ENCODE data around the gene CADM3. TPM values are rescaled to one million over a fixed set of nuclear protein-coding genes. Genes with fewer than 3 reads are reported as not detected.

The CADM3 gene, protein sequence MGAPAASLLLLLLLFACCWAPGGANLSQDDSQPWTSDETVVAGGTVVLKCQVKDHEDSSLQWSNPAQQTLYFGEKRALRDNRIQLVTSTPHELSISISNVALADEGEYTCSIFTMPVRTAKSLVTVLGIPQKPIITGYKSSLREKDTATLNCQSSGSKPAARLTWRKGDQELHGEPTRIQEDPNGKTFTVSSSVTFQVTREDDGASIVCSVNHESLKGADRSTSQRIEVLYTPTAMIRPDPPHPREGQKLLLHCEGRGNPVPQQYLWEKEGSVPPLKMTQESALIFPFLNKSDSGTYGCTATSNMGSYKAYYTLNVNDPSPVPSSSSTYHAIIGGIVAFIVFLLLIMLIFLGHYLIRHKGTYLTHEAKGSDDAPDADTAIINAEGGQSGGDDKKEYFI
- not detected for total RNA-seq

- H3K27ac Mint-ChIP-seq, result no peak within 1 kb of the TSS
- POLR2A ChIA-PET, result no interaction called here
- H3K27me3 Mint-ChIP-seq, result peaks cover 62% of the 10 kb centered on the region
- H3K4me3 Mint-ChIP-seq, result no peak within 1 kb of the TSS
- H3K9me3 Mint-ChIP-seq, result no peaks in the 10 kb centered on the region
- no peak for DNase-seq
- H3K36me3 Mint-ChIP-seq (ENCODE audit: low read depth), result no peaks in the 10 kb centered on the region
- CTCF ChIA-PET, result no interaction called here
- peaks cover 2% of the 10 kb centered on the region for H3K4me1 Mint-ChIP-seq
These were observed at the start of gene CADM3 for GRCh38 chr1:159171254-159171687. Gene CADM3, plus strand, starts transcription at chr1:159171615. Its CDS starts 151 bp downstream, at chr1:159171766.

GRCh38 chr1:159122005-159122621 is 49.3 kb upstream of the CADM3 start:
- Mint-ChIP-seq H3K9me3 (no peaks in the 10 kb centered on the region), H3K4me1 (peaks cover 11% of the 10 kb centered on the region), H3K36me3 (ENCODE audit: low read depth) (no peaks in the 10 kb centered on the region), H3K4me3 (no peak overlapping the region), H3K27ac (no peak overlapping the region), H3K27me3 (peaks cover 32% of the 10 kb centered on the region)
- no peak for DNase-seq
- CTCF ChIA-PET, result interaction anchor here (1.9 to 2.1 kb wide), 2 partner anchors 10 to 11 kb away, joined by 7 to 8 read pairs; no protein-coding TSS in a partner anchor
- POLR2A ChIA-PET, result no interaction called here

DNA sequence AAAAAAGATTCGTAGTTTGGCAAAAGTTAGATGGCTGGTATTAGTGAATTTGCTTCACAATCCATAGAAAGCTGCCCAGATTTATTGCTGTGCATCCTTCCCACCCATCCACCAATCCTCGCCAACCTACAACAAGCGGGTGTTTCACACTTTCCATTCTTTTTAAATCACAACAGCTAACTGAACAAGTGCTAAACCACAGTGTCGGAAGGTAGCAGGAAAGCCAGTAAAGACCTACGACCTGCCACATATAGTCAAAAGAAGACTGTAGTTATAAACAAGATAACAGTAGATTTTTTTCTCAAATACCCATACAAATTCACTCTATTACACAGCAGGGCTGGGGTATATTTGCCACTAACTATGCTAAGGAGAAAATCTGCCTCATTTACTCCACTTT is 47.8 kb upstream of the CADM3 start:
- POLR2A ChIA-PET, result no interaction called here
- H3K36me3 Mint-ChIP-seq (ENCODE audit: low read depth), result no peaks in the 10 kb centered on the region
- DNase-seq, result no peak
- H3K4me3 Mint-ChIP-seq, result no peak overlapping the region
- no peak overlapping the region for H3K27ac Mint-ChIP-seq
- peaks cover 27% of the 10 kb centered on the region for H3K27me3 Mint-ChIP-seq
- H3K4me1 Mint-ChIP-seq, result peaks cover 11% of the 10 kb centered on the region
- H3K9me3 Mint-ChIP-seq, result no peaks in the 10 kb centered on the region
- CTCF ChIA-PET, result interaction anchor here (1.9 kb wide), 1 partner anchor 9 kb away, joined by 7 read pairs; no protein-coding TSS in a partner anchor

DNA sequence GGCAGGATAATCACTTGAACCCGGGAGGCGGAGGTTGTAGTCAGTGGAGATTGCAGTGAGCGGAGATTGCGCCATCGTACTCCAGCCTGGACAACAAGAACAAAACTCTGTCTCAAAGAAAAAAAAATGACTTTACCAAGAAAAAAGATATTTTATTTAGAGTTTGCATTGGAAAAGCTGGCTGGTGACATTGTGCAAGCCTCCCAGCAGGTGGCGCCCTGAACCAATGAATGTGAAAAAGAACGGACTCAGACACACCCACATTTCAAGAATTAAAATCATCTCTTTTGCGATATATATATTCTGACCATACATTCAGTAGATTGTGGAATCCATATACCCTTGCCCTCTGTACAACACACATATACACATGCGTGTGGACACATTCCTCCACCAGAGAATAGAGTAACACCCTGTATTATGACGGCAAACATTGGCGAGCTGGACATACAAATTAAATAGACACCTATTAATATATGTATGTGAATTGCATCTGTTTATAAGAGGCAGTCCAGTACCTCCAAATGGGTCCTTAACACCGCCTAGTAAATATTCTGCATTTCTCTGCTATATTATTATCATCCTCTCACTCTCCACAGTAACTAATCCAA is 39.0 kb upstream of the CADM3 start:
- Mint-ChIP-seq H3K9me3 (no peaks in the 10 kb centered on the region), H3K27ac (no peak overlapping the region), H3K36me3 (ENCODE audit: low read depth) (no peaks in the 10 kb centered on the region), H3K4me1 (no peaks in the 10 kb centered on the region), H3K27me3 (peaks cover 5% of the 10 kb centered on the region), H3K4me3 (no peak overlapping the region)
- peak; percentile 70 for DNase-seq
- CTCF ChIA-PET, result interaction anchor here (0.6 to 5.3 kb wide), 18 partner anchors 8 to 1168 kb away, joined by 3 to 47 read pairs (median 6); partner anchors contain the start of gene AIM2
- POLR2A ChIA-PET, result no interaction called here

DNA sequence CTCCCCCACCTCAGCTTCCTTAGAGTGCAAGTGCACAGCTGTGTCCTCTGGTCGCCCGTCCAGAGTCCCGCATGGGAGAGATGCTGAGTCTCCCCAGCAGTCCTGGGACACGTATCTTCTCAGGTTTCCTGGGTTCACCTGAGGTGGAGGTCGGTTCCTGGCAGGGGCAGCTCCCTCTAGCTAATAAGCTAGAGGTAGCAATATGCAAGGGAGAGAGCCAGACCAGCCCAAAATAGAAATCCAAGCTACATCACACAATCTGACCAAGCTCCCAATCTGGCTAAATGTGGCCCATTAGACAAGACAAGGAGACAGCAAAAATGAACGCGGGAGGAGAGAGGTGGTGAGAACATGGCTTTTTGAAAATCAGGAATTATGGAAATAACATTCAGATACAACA is 30.9 kb upstream of the CADM3 start:
- H3K9me3 Mint-ChIP-seq, result no peaks in the 10 kb centered on the region
- ChIA-PET POLR2A (no interaction called here), CTCF (interaction anchor here (1.5 kb wide), 1 partner anchor 8 kb away, joined by 7 read pairs; no protein-coding TSS in a partner anchor)
- DNase-seq, result no peak
- H3K4me3 Mint-ChIP-seq, result no peak overlapping the region
- no peak overlapping the region for H3K27ac Mint-ChIP-seq
- no peaks in the 10 kb centered on the region for H3K36me3 Mint-ChIP-seq (ENCODE audit: low read depth)
- H3K4me1 Mint-ChIP-seq, result no peaks in the 10 kb centered on the region
- peaks cover 24% of the 10 kb centered on the region for H3K27me3 Mint-ChIP-seq

GRCh38 chr1:159141584-159142390 is 29.6 kb upstream of the CADM3 start:
- H3K36me3 Mint-ChIP-seq (ENCODE audit: low read depth), result no peaks in the 10 kb centered on the region
- H3K27ac Mint-ChIP-seq, result no peak overlapping the region
- H3K4me3 Mint-ChIP-seq, result no peak overlapping the region
- no peak for DNase-seq
- ChIA-PET POLR2A (no interaction called here), CTCF (interaction anchor here (1.3 kb wide), 1 partner anchor 8 kb away, joined by 3 read pairs; no protein-coding TSS in a partner anchor)
- no peaks in the 10 kb centered on the region for H3K9me3 Mint-ChIP-seq
- H3K27me3 Mint-ChIP-seq, result peaks cover 32% of the 10 kb centered on the region
- H3K4me1 Mint-ChIP-seq, result no peaks in the 10 kb centered on the region

DNA sequence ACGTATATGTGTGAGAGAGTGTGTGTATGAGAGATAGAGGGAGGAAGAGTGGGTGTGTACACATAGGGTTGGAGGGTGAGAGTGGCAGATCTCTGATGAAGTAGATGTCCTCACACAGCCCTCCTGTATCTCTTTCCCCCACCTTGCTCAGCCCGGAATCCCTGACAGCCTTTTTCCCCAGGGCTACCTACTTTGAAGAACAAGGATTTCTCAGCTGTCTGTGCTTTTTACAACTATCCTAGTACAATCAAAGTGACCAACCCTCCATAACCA is 29.1 kb upstream of the CADM3 start:
- H3K27ac Mint-ChIP-seq, result no peak overlapping the region
- no peak for DNase-seq
- peaks cover 30% of the 10 kb centered on the region for H3K27me3 Mint-ChIP-seq
- no peak overlapping the region for H3K4me3 Mint-ChIP-seq
- ChIA-PET CTCF (interaction anchor here (1.3 kb wide), 1 partner anchor 9 kb away, joined by 3 read pairs; no protein-coding TSS in a partner anchor), POLR2A (no interaction called here)
- no peaks in the 10 kb centered on the region for H3K36me3 Mint-ChIP-seq (ENCODE audit: low read depth)
- no peaks in the 10 kb centered on the region for H3K9me3 Mint-ChIP-seq
- no peaks in the 10 kb centered on the region for H3K4me1 Mint-ChIP-seq

GRCh38 chr1:159142726-159143510 is 28.5 kb upstream of the CADM3 start:
- no peaks in the 10 kb centered on the region for H3K36me3 Mint-ChIP-seq (ENCODE audit: low read depth)
- no peak overlapping the region for H3K27ac Mint-ChIP-seq
- DNase-seq, result no peak
- no peaks in the 10 kb centered on the region for H3K4me1 Mint-ChIP-seq
- ChIA-PET POLR2A (no interaction called here), CTCF (interaction anchor here (0.6 to 1.3 kb wide), 3 partner anchors 9 to 71 kb away, joined by 3 to 5 read pairs (median 3); no protein-coding TSS in a partner anchor)
- no peak overlapping the region for H3K4me3 Mint-ChIP-seq
- H3K27me3 Mint-ChIP-seq, result peaks cover 30% of the 10 kb centered on the region
- no peaks in the 10 kb centered on the region for H3K9me3 Mint-ChIP-seq

- no peak for DNase-seq
- no peaks in the 10 kb centered on the region for H3K9me3 Mint-ChIP-seq
- POLR2A ChIA-PET, result no interaction called here
- no peaks in the 10 kb centered on the region for H3K36me3 Mint-ChIP-seq (ENCODE audit: low read depth)
- peaks cover 29% of the 10 kb centered on the region for H3K27me3 Mint-ChIP-seq
- no peak overlapping the region for H3K4me3 Mint-ChIP-seq
- no peak overlapping the region for H3K27ac Mint-ChIP-seq
- CTCF ChIA-PET, result no interaction called here
- H3K4me1 Mint-ChIP-seq, result no peaks in the 10 kb centered on the region
These were observed 26.8 kb upstream of the CADM3 start for GRCh38 chr1:159144571-159144970.

DNA sequence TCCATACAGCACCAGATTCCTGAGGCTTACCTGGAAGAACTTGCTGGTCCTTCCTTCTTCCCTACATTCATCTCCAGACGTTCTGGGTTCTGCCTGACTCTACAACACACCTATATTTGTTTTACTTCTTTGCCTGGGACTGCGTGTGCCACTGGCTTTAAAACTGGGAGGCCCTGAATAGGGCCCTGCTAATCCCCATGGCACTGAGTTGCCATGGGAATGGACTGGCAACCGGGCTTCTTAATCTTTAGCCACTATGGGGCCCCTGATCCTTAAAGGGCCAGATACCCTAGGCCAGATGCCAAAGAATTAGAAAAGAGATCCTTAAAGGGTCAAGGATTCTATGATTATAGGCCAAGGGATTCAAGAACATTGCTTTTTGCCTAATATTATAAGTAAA is 24.4 kb upstream of the CADM3 start:
- H3K27me3 Mint-ChIP-seq, result peaks cover 41% of the 10 kb centered on the region
- no peak overlapping the region for H3K27ac Mint-ChIP-seq
- no peaks in the 10 kb centered on the region for H3K9me3 Mint-ChIP-seq
- POLR2A ChIA-PET, result no interaction called here
- no peaks in the 10 kb centered on the region for H3K36me3 Mint-ChIP-seq (ENCODE audit: low read depth)
- DNase-seq, result no peak
- CTCF ChIA-PET, result interaction anchor here (1.0 kb wide), 1 partner anchor 67 kb away, joined by 3 read pairs; no protein-coding TSS in a partner anchor
- H3K4me3 Mint-ChIP-seq, result no peak overlapping the region
- H3K4me1 Mint-ChIP-seq, result no peaks in the 10 kb centered on the region

DNA sequence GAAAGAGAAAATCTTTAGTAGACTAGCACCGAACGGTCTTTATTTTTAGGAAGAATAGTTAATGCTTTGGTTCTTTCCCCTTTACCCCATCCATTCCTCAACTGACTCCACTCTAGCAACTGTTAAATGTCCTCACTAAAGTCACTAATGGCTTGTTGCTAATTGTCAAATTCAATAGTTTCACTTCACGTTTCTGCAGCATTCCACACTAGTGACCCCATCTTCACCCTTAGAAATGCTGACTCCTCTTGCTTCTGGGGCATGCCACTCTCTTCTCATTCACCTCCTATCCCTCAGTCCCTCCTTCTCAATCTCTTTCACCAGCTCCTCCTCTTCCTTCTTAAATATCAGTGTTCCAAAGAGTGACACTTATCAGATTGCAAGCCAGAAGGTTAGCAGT is 19.4 kb upstream of the CADM3 start:
- Mint-ChIP-seq H3K36me3 (ENCODE audit: low read depth) (no peaks in the 10 kb centered on the region), H3K4me1 (no peaks in the 10 kb centered on the region), H3K4me3 (no peak overlapping the region), H3K9me3 (no peaks in the 10 kb centered on the region), H3K27me3 (peaks cover 47% of the 10 kb centered on the region), H3K27ac (no peak overlapping the region)
- CTCF ChIA-PET, result interaction anchor here (2.3 kb wide), 1 partner anchor 19 kb away, joined by 6 read pairs; no protein-coding TSS in a partner anchor
- POLR2A ChIA-PET, result no interaction called here
- no peak for DNase-seq

GRCh38 chr1:159161001-159161718 is 10.3 kb upstream of the CADM3 start:
- peak; percentile 57 for DNase-seq
- H3K27ac Mint-ChIP-seq, result no peak overlapping the region
- CTCF ChIA-PET, result interaction anchor here (0.6 to 2.8 kb wide), 6 partner anchors 28 to 77 kb away, joined by 3 to 15 read pairs (median 6); no protein-coding TSS in a partner anchor
- POLR2A ChIA-PET, result no interaction called here
- H3K27me3 Mint-ChIP-seq, result peaks cover 52% of the 10 kb centered on the region
- no peaks in the 10 kb centered on the region for H3K4me1 Mint-ChIP-seq
- H3K4me3 Mint-ChIP-seq, result no peak overlapping the region
- no peaks in the 10 kb centered on the region for H3K36me3 Mint-ChIP-seq (ENCODE audit: low read depth)
- no peaks in the 10 kb centered on the region for H3K9me3 Mint-ChIP-seq

Measured in activated CD4-positive, alpha-beta memory T cell treated with anti-CD3 and anti-CD28 coated beads, Interleukin-2, amount 10 ng/mL, durations not matched to agents 7 days and 5 days (primary cell).